ENCODE results near the gene SPTBN4. TPM values are rescaled to one million over a fixed set of nuclear protein-coding genes. Genes with fewer than 3 reads are reported as not detected.
"Not testable (repeated sequence)": the region's sequence is repeated elsewhere in the genome, so short reads cannot be mapped to it uniquely, and the experiment has no call there.

Gene SPTBN4
- total RNA-seq, 4 donors from 2014 or later, result 0.30 to 1.2 (median 0.71) TPM

DNA sequence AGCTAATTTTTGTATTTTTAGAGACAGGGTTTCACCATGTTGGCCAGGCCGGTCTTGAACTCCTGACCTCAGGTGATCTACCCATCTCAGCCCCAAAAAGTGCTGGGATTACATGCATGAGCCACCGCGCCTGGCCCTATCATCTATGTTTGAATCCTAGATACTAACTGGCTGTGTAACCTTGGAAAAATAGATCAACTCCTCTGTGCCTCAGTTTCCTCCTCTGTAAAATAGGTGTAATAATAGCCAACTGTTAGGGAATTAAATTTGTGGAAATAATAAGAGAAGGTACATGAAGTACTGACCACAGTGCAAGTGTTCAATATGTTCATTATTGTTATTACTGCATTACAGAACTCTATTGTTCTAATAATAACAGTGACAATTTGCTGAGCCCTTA lies 4.3 kb downstream of the SPTBN4 start:
- TF ChIP-seq EP300 (IDR thresholded peaks at IDR 0.05) (no peak), POLR2A (IDR thresholded peaks at IDR 0.05) (no peak), POLR2AphosphoS5 (IDR thresholded peaks at IDR 0.05) (no peak)
- TF ChIP-seq, protein P1, sequence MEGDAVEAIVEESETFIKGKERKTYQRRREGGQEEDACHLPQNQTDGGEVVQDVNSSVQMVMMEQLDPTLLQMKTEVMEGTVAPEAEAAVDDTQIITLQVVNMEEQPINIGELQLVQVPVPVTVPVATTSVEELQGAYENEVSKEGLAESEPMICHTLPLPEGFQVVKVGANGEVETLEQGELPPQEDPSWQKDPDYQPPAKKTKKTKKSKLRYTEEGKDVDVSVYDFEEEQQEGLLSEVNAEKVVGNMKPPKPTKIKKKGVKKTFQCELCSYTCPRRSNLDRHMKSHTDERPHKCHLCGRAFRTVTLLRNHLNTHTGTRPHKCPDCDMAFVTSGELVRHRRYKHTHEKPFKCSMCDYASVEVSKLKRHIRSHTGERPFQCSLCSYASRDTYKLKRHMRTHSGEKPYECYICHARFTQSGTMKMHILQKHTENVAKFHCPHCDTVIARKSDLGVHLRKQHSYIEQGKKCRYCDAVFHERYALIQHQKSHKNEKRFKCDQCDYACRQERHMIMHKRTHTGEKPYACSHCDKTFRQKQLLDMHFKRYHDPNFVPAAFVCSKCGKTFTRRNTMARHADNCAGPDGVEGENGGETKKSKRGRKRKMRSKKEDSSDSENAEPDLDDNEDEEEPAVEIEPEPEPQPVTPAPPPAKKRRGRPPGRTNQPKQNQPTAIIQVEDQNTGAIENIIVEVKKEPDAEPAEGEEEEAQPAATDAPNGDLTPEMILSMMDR (IDR thresholded peaks at IDR 0.05), result no peak
- no peak overlapping the region for H3K27ac ChIP-seq
- no peak overlapping the region for H3K4me3 ChIP-seq
- no peaks in the 10 kb centered on the region for H3K9me3 ChIP-seq
- H3K27me3 ChIP-seq, result no peaks in the 10 kb centered on the region
- 100% methylated on average over 3 of the region's 3 CpGs for whole genome bisulfite sequencing
- peaks cover 13% of the 10 kb centered on the region for H3K4me1 ChIP-seq
- no peaks in the 10 kb centered on the region for H3K36me3 ChIP-seq
- no peak for DNase-seq (ENCODE audit: low spot score in 2 of 2)

DNA sequence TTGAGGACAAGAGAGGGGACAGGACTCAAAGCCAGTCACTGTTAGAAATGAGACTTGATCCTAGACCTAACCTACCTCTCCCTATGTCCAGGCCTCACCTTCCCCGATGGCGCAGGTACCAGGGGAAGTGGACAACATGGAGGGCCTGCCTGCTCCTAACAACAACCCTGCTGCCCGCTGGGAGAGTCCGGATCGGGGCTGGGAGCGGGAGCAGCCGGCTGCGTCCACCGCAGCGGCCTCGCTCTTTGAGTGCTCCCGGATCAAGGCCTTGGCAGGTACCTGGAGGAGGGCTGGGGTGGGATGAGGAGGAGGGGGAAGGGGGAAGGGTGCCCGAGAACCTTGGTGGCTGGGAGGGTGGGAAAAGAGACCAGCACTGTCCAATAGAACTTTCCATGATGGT lies 5.7 kb downstream of the SPTBN4 start:
- TF ChIP-seq EP300 (IDR thresholded peaks at IDR 0.05), result no peak
- no peak for TF ChIP-seq POLR2AphosphoS5 (IDR thresholded peaks at IDR 0.05)
- TF ChIP-seq, protein P1 (IDR thresholded peaks at IDR 0.05), result no peak
- TF ChIP-seq POLR2A (IDR thresholded peaks at IDR 0.05), result no peak
- no peaks in the 10 kb centered on the region for H3K9me3 ChIP-seq
- no peak for DNase-seq (ENCODE audit: low spot score in 2 of 2)
- no peaks in the 10 kb centered on the region for H3K36me3 ChIP-seq
- WGBS, result 92% methylated on average over 6 of the region's 13 CpGs
- H3K27ac ChIP-seq, result no peak overlapping the region
- no peaks in the 10 kb centered on the region for H3K27me3 ChIP-seq
- peaks cover under 1% of the 10 kb centered on the region for H3K4me1 ChIP-seq
- no peak overlapping the region for H3K4me3 ChIP-seq

DNA sequence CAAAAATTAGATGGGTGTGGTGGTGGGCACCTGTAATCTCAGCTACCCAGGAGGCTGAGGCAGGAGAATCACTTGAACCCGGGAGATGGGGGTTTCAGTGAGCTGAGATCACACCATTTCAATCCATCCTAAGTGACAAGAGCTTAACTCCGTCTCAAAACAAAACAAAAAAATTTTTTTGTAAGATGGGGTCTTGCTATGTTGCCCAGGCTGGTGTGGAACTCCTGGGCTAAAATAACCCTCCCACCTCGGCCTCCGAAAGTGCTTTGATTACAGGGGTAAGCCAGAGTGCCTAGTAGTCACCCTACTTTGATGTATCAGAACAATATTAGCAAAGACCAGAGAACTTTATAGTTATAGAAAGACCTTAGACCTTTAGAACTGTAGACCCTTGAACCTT lies 7.9 kb downstream of the SPTBN4 start:
- WGBS, result 86% methylated on average over 4 of the region's 4 CpGs
- Histone ChIP-seq H3K9me3 (no peaks in the 10 kb centered on the region), H3K4me3 (no peak overlapping the region), H3K36me3 (no peaks in the 10 kb centered on the region), H3K27me3 (no peaks in the 10 kb centered on the region), H3K4me1 (no peaks in the 10 kb centered on the region), H3K27ac (no peak overlapping the region)
- no peak for DNase-seq (ENCODE audit: low spot score in 2 of 2)
- TF ChIP-seq, protein P1 (IDR thresholded peaks at IDR 0.05), result no peak
- TF ChIP-seq EP300 (IDR thresholded peaks at IDR 0.05), result no peak
- TF ChIP-seq POLR2AphosphoS5 (IDR thresholded peaks at IDR 0.05), result no peak
- no peak for TF ChIP-seq POLR2A (IDR thresholded peaks at IDR 0.05)

DNA sequence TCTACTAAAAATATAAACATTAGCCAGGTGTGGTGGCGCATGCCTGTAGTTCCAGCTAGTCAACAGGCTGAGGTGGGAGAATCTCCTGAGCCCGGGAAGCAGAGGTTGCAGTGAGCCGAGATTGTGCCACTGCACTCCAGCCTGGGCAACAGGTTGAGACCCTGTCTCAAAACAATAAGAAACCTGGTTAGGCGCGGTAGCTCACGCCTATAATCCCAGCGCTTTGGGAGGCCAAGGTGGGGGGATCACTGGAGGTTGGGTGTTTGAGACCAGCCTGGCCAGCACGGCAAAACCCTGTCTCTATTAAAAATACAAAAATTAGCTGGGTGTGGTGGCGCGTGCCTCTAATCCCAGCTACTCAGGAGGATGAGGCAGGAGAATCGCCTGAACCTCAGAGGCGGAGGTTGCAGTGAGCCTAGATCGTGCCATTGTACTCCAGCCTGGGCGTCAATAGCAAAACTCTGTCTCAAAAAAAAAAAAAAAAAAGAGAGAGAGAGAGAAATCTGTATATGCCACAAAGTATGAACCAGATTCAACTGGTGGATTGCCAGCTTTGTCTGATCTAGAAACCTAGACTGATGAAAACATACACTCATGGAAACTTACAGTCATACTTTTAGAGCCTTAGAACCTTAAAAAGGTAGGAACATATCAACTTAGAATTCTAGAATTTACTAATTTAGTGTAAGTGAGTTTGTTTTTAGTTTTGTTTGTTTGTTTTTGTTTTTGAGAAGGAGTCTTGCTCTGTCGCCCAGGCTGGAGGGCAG lies 9.3 kb downstream of the SPTBN4 start:
- not testable (repeated sequence) for H3K4me3 ChIP-seq; H3K9me3 ChIP-seq; H3K36me3 ChIP-seq; DNase-seq (ENCODE audit: low spot score in 2 of 2); H3K4me1 ChIP-seq; H3K27ac ChIP-seq; H3K27me3 ChIP-seq
- 83% methylated on average over 15 of the region's 15 CpGs for WGBS

DNA sequence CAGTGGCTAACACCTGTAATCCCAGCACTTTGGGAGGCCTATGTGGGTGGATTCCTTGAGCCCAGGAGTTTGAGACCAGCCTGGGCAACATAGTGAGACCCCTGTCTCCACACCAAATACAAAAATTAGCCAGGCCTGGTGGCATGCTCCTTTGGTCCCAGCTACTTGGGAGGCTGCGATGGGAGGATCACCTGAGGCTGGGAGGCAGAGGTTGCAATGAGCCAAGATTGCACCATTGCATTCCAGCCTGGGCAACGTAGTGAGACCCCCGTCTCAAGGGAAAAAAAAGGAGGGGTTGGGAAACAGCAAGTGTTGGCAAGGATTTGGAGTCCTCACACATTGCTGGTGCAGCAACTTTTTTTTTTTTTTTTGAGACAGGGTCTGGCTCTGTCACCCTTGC lies 19.2 kb downstream of the SPTBN4 start:
- TF ChIP-seq EP300 (IDR thresholded peaks at IDR 0.05) (no peak), POLR2A (IDR thresholded peaks at IDR 0.05) (no peak), POLR2AphosphoS5 (IDR thresholded peaks at IDR 0.05) (no peak)
- TF ChIP-seq, protein P1 (IDR thresholded peaks at IDR 0.05), result no peak
- no peaks in the 10 kb centered on the region for H3K36me3 ChIP-seq
- no peak overlapping the region for H3K27ac ChIP-seq
- WGBS, result 97% methylated on average over 3 of the region's 3 CpGs
- H3K9me3 ChIP-seq, result no peaks in the 10 kb centered on the region
- H3K4me3 ChIP-seq, result no peak overlapping the region
- H3K4me1 ChIP-seq, result peaks cover 8% of the 10 kb centered on the region
- H3K27me3 ChIP-seq, result peaks cover 4% of the 10 kb centered on the region
- DNase-seq (ENCODE audit: low spot score in 2 of 2), result no peak

DNA sequence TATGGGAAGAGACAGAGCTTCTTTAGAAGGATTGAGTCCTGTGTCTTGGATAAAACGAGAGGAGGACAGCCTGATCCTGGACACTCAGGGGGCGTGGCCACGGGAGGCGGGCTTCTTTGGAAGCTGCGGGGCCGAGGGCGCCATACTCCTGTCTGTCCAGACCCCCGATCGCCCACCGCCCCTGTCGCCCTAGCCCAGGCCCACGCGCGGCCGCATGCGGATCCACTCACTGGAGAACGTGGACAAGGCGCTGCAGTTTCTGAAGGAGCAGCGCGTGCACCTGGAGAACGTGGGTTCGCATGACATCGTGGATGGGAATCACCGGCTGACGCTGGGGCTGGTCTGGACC lies 23.1 kb downstream of the SPTBN4 start:
- H3K27me3 ChIP-seq, result peaks cover 4% of the 10 kb centered on the region
- no peak for DNase-seq (ENCODE audit: low spot score in 2 of 2)
- H3K4me3 ChIP-seq, result no peak overlapping the region
- H3K9me3 ChIP-seq, result no peaks in the 10 kb centered on the region
- TF ChIP-seq POLR2A (IDR thresholded peaks at IDR 0.05), result no peak
- no peak for TF ChIP-seq POLR2AphosphoS5 (IDR thresholded peaks at IDR 0.05)
- WGBS, result 33% methylated on average over 1 of the region's 25 CpGs
- no peak overlapping the region for H3K27ac ChIP-seq
- peaks cover 8% of the 10 kb centered on the region for H3K4me1 ChIP-seq
- no peaks in the 10 kb centered on the region for H3K36me3 ChIP-seq
